HG02763 (cell line): ENCODE data around the gene SMIM20.
"Not testable (repeated sequence)": the region's sequence is repeated elsewhere in the genome, so short reads cannot be mapped to it uniquely, and the experiment has no call there.

Experiments used
- ATAC-seq: cut with Tn5 transposase; IDR thresholded peaks from one replicate; pipeline ENCODE4 v1.9.1; 2021; ENCODE audit warnings: mild to moderate bottlenecking, moderate library complexity; ENCODE audit not compliant: unreplicated experiment

The SMIM20 gene

GRCh38 chr4:25913851-25914669 is at the start of gene SMIM20:
Gene SMIM20, plus strand, starts transcription at chr4:25914220. Its CDS starts 94 bp downstream, at chr4:25914314.
- ATAC-seq: peak; percentile 95

- no peak for ATAC-seq
These were observed 48.4 kb upstream of the SMIM20 start for GRCh38 chr4:25865586-25865985.

DNA sequence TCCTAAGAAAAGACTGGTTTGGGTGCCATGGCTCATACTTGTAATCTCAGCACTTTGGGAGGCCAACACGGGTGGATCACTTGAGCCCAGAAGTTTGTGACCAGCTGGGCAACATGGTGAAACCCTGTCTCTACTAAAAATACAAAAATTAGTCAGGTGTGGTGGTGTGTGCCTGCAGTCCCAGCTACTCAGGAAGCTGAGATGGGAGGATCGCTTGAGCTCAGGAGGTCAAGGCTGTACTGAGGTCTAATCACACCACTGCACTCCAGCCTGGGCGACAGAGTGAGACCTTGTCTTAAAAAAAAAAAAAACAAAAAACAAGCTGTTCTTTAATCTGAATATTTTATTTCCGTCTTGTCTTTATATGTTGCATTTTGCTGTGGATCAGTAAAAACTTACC is 47.6 kb upstream of the SMIM20 start:
- ATAC-seq: not testable (repeated sequence)

GRCh38 chr4:25867781-25868294 is 46.2 kb upstream of the SMIM20 start:
- ATAC-seq: no peak

DNA sequence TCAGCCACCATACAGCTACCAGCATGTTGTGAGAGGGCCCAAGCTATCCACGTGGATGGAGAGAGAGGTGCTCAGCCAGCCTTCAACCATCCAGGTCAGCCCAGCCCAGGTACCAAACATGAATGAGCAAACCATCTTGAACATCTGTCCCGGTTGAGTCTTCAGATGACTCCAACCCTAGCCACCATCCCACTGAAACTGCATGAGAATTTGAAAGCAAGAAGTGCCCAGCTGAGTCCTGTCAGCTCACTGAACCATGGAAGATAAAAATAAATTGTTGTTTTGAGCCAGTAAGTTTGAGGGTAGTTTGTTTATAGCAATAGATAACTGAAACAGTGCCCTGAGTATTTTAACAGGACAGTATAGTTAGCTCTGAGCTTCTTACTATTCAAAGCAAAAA is 43.9 kb upstream of the SMIM20 start:
- peak; percentile 51 for ATAC-seq

GRCh38 chr4:25872851-25873631 is 41.0 kb upstream of the SMIM20 start:
- no peak for ATAC-seq

DNA sequence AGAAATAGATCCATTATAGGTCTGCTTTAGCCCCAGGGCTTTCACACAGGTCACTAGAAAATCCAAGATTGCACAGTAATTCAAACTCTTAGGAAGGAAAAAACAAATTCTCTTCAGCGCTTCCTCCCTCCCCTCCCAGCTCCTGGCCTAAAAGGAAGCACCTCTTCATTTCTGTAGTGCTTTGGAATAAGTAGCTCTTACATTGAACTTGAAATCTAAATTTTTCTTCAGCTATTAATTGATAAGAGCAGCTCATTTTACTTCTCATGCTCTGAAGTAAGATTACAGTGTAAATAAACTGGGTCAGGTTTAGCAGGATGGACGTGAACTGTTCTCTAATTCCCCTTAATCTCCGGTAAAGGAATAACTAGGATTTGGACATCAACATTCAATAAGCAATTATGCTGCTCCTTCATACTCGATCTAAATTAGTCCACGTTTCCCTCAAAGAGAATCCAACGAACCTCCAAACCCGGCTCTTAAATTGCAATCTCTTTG is 40.3 kb upstream of the SMIM20 start:
- ATAC-seq: no peak

DNA sequence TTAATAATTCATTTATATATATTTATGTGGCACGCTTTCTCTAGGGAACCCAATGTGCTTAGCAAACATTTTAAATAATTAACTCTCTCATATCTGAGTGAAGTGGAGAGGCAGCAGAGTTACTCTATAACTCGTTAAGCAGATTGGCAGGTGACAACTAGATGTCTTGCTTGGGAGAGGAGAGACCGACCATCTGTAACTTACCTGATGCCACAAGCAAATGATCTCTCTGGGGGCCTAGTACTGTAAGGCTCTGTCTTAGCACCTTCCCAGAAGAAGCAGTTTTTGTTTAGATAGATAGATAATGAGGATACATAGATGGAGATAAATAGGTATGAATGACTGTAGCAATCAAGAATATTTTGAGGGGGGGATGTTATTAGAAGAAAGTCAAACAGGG is 39.4 kb upstream of the SMIM20 start:
- ATAC-seq: peak; percentile 48

DNA sequence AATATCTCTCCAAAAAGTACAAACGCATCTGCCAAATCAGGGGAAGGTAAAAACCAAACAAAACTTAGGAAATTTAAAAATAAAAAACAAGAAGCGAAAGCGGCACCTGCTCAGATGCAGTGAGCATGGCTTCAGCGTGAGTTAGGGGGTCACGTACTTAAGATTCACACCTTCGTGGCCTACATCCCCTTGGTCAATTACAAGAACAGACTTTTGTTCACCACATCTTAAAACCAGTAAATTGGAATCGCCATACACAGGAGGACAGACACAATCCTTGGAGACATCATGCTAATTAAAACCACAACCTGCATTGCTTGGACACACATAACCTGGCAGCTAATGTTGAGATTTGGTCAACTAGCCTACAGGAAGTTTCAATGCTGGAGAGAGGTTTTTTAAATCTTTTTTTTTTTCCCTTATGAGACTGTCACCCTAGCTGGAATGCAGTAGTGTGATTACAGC is 38.7 kb upstream of the SMIM20 start:
- ATAC-seq: peak; percentile 58

DNA sequence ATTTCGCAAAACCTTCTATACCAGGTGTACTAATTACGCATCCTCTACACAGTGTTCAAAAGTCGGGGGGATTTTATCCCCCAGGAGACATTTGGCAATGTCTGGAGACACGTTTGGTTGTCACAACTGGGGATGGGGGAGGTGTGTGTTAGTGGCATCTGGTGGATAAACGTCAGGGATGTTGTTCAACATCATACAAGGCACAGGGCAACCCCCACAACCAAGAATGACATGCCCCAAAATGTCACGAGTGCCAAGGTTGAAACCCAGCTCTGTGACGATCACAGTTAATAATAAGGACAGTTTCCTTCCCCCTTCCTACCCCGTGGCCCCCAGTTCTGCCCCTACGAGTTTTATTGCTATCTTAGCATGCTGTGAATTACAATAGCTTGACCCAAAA is 35.3 kb upstream of the SMIM20 start:
- no peak for ATAC-seq

DNA sequence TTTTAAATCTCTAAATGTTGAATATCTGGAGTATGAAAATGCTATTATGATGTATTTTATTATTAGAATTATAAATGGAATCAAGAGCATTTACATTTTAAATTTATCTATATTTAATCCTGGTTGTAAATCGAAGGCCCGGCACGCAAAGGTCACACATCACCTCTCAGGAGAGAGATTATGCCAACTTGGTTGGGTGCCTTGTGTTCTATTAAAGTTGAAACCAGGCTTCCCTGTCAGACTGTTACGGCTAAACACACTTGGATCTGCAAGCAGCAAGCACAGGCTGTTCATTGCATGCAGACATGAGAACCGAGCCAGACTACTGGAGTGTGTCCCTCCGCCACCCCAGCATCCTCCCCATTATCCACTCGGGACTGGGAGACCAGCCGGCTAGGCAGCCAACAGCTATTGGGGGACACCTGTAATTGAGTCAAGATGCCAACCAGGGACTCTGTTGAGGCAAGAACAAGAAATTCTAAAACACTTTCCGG is 34.9 kb upstream of the SMIM20 start:
- no peak for ATAC-seq

GRCh38 chr4:25879587-25879986 is 34.4 kb upstream of the SMIM20 start:
- ATAC-seq: no peak

DNA sequence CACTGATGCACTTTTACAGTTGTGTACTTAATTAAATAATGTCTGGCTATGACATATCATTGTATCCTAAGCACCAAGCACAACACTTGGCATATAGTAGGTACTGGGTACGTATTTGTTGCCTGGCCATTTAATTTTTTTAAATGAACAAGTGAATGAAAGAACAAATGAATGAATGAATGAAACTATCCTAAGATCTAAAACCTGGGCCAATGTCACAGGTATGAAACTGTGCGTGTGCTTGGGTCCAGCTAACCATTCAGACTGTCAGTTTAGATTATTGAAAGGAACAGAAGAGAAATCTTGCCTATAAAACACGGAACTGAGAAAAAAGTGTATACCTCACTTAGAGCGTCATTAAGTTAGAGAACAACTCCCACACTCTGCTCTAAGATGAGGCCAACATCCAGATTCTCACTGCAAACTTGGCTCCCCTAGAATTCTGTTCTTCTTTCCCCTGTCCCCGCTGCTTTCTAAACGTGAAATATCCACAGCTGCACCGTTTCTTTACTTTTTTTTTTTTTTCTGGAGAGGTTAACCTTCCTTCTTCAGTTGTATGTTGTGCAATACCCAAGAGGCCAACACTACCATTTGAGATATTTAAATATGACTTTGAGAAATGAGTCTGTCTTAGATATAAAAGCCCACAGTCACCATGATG is 33.9 kb upstream of the SMIM20 start:
- peak; percentile 37 for ATAC-seq

DNA sequence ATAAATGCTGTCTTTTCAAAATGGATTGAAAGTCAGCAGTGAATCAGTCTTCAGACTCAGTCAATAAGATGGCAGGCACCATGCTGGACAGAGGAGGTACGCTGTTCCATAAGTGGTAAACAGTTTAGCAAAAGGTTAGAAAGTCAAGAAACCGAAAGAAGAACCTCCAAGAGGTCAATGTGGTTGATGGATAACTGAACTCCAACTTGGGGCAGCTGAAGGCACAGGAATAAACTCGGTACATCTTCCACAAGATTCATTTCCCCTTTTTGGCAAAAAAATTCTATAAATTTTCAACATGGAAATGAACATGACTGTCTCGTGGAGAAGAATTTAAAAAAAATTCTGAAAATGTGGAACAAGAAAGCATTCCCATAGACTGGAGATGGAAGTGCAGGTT is 32.8 kb upstream of the SMIM20 start:
- ATAC-seq: no peak

DNA sequence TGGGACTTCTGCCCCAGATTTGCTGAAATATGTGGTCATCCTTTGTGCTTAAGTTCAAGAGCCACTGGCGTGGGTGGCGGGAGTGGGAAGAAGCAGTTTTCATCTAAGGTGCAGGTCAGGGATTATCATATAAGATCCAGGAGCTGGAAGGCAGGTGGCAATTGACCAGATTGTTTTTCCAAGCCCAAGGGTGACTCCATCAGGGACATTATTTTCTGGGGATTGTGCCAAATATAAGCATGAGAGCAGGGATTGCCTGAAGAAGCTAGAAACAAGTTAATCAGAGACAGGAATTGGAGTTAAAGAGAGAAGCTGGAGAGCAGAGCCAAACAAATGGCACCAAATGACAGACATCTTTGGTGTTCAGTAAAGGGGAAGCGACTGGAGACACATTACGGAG is 31.8 kb upstream of the SMIM20 start:
- ATAC-seq: no peak

- no peak for ATAC-seq
These were observed 30.5 kb upstream of the SMIM20 start for GRCh38 chr4:25883565-25883964.

- no peak for ATAC-seq
These were observed 29.8 kb upstream of the SMIM20 start for GRCh38 chr4:25884031-25884782.

DNA sequence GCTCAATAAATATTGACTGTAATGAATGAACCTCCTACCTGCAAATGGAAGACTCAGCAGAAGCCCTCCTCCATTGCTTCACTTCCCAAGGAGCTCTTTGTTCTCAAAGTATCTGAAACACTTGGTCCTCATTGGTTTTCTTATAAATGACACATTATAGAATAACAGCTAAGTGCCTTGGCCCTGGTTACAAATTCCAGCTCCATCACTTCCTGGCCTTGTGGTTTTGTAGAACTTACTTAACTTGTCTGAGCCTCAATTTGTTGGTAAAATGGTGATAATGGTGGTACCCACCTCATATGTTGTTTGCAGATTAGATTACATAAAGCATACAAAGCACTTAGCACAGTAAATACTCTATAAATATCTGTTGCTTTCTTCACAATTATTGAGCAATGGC is 25.2 kb upstream of the SMIM20 start:
- ATAC-seq: no peak

GRCh38 chr4:25889589-25890503 is 24.2 kb upstream of the SMIM20 start:
- ATAC-seq: no peak
